ENCODE results near the gene EML5. TPM values are rescaled to one million over a fixed set of nuclear protein-coding genes. Genes with fewer than 3 reads are reported as not detected.
"Not testable (repeated sequence)": the region's sequence is repeated elsewhere in the genome, so short reads cannot be mapped to it uniquely, and the experiment has no call there.

The EML5 gene
- total and polyA plus RNA-seq, 3 experiments from 2014 or later = 0.86 to 3.6 (median 3.2) TPM

GRCh38 chr14:88789573-88789972, 3.2 kb downstream of the EML5 start:
- H3K4me1 Mint-ChIP-seq = peaks cover 19 to 31% (median 19%) of the 10 kb centered on the region in 3 donors
- H3K9me3 Mint-ChIP-seq; H3K27ac ChIP-seq (ENCODE audit: low read depth, low read length); CTCF ChIA-PET; DNase-seq; POLR2A ChIA-PET; H3K9me3 ChIP-seq (ENCODE audit: low read length); H3K27me3 ChIP-seq (ENCODE audit: insufficient read depth, low read length, poor library complexity, severe bottlenecking); H3K36me3 Mint-ChIP-seq; H3K36me3 ChIP-seq (ENCODE audit: insufficient read depth, low read length); H3K4me3 Mint-ChIP-seq; H3K27ac Mint-ChIP-seq; H3K4me3 ChIP-seq (ENCODE audit: low read length): not testable (repeated sequence)
- H3K4me1 ChIP-seq (ENCODE audit: insufficient read depth, low read length) = peaks cover 16% of the 10 kb centered on the region
- H3K27me3 Mint-ChIP-seq = peaks cover 10 to 11% of the 10 kb centered on the region in 2 donors

GRCh38 chr14:88786715-88787114, 6.0 kb downstream of the EML5 start:
- peaks cover 11 to 23% of the 10 kb centered on the region in 2 donors for H3K27me3 Mint-ChIP-seq

GRCh38 chr14:88785911-88786310, 6.8 kb downstream of the EML5 start:
- no peak overlapping the region for H3K27ac Mint-ChIP-seq

More at GRCh38 chr14:88786715-88787114, 6.0 kb downstream of the EML5 start:
- Mint-ChIP-seq H3K27ac (no peak overlapping the region), H3K36me3 (peaks cover under 1 to 17% (median 7%) of the 10 kb centered on the region in 3 donors), H3K9me3 (peaks cover 9 to 21% (median 17%) of the 10 kb centered on the region in 5 donors), H3K4me1 (peaks cover 13 to 21% (median 15%) of the 10 kb centered on the region in 3 donors), H3K4me3 (no peak overlapping the region)
- Histone ChIP-seq H3K36me3 (ENCODE audit: insufficient read depth, low read length) (no peaks in the 10 kb centered on the region), H3K27ac (ENCODE audit: low read depth, low read length) (no peak overlapping the region), H3K4me3 (ENCODE audit: low read length) (no peak overlapping the region), H3K27me3 (ENCODE audit: insufficient read depth, low read length, poor library complexity, severe bottlenecking) (no peaks in the 10 kb centered on the region), H3K4me1 (ENCODE audit: insufficient read depth, low read length) (peaks cover 7% of the 10 kb centered on the region), H3K9me3 (ENCODE audit: low read length) (no peaks in the 10 kb centered on the region)
- DNase-seq = no peak
- POLR2A ChIA-PET = no interaction called here
- CTCF ChIA-PET = no interaction called here

GRCh38 chr14:88775532-88775931, 17.2 kb downstream of the EML5 start:
- H3K27ac Mint-ChIP-seq = no peak overlapping the region
- peaks cover 1 to 6% of the 10 kb centered on the region in 2 donors for H3K27me3 Mint-ChIP-seq
- H3K9me3 ChIP-seq (ENCODE audit: low read length) = no peaks in the 10 kb centered on the region
- no peaks in the 10 kb centered on the region for H3K27me3 ChIP-seq (ENCODE audit: insufficient read depth, low read length, poor library complexity, severe bottlenecking)
- CTCF ChIA-PET = no interaction called here
- H3K4me1 Mint-ChIP-seq = no peaks in the 10 kb centered on the region
- H3K36me3 Mint-ChIP-seq = peaks cover 0 to 9% (median 3%) of the 10 kb centered on the region in 3 donors
- H3K27ac ChIP-seq (ENCODE audit: low read depth, low read length) = no peak overlapping the region
- no peak for DNase-seq
- H3K36me3 ChIP-seq (ENCODE audit: insufficient read depth, low read length) = no peaks in the 10 kb centered on the region
- H3K4me3 Mint-ChIP-seq = no peak overlapping the region
- POLR2A ChIA-PET = no interaction called here
- no peaks in the 10 kb centered on the region for H3K4me1 ChIP-seq (ENCODE audit: insufficient read depth, low read length)
- H3K9me3 Mint-ChIP-seq = peaks cover 0 to 2% (median 0%) of the 10 kb centered on the region in 5 donors
- H3K4me3 ChIP-seq (ENCODE audit: low read length) = no peak overlapping the region

More at GRCh38 chr14:88785911-88786310, 6.8 kb downstream of the EML5 start:
- H3K27me3 ChIP-seq (ENCODE audit: insufficient read depth, low read length, poor library complexity, severe bottlenecking) = no peaks in the 10 kb centered on the region
- H3K4me3 ChIP-seq (ENCODE audit: low read length) = no peak overlapping the region
- no peaks in the 10 kb centered on the region for H3K36me3 ChIP-seq (ENCODE audit: insufficient read depth, low read length)
- no peaks in the 10 kb centered on the region for H3K9me3 ChIP-seq (ENCODE audit: low read length)
- Mint-ChIP-seq H3K36me3 (peaks cover 0 to 22% (median 7%) of the 10 kb centered on the region in 3 donors), H3K4me3 (no peak overlapping the region), H3K9me3 (peaks cover 9 to 23% (median 18%) of the 10 kb centered on the region in 5 donors), H3K4me1 (peaks cover 5 to 13% (median 7%) of the 10 kb centered on the region in 3 donors), H3K27me3 (peaks cover 10 to 25% of the 10 kb centered on the region in 2 donors)
- ChIA-PET CTCF (interaction anchor here (1.1 kb wide), 1 partner anchor 82 kb away, joined by 3 read pairs; no protein-coding TSS in a partner anchor), POLR2A (no interaction called here)
- no peaks in the 10 kb centered on the region for H3K4me1 ChIP-seq (ENCODE audit: insufficient read depth, low read length)
- no peak overlapping the region for H3K27ac ChIP-seq (ENCODE audit: low read depth, low read length)
- no peak for DNase-seq

GRCh38 chr14:88770736-88771135, 22.0 kb downstream of the EML5 start:
- Histone ChIP-seq H3K27ac (ENCODE audit: low read depth, low read length) (no peak overlapping the region), H3K4me3 (ENCODE audit: low read length) (no peak overlapping the region), H3K9me3 (ENCODE audit: low read length) (peaks cover 10% of the 10 kb centered on the region), H3K4me1 (ENCODE audit: insufficient read depth, low read length) (no peaks in the 10 kb centered on the region), H3K36me3 (ENCODE audit: insufficient read depth, low read length) (no peaks in the 10 kb centered on the region), H3K27me3 (ENCODE audit: insufficient read depth, low read length, poor library complexity, severe bottlenecking) (no peaks in the 10 kb centered on the region)
- no peak overlapping the region for H3K27ac Mint-ChIP-seq
- DNase-seq = no peak
- no peaks in the 10 kb centered on the region for H3K27me3 Mint-ChIP-seq
- peaks cover 1 to 39% (median 4%) of the 10 kb centered on the region in 3 donors for H3K36me3 Mint-ChIP-seq
- POLR2A ChIA-PET = no interaction called here
- H3K4me1 Mint-ChIP-seq = no peaks in the 10 kb centered on the region
- CTCF ChIA-PET = no interaction called here
- H3K9me3 Mint-ChIP-seq = peaks cover 13 to 32% (median 28%) of the 10 kb centered on the region in 5 donors
- H3K4me3 Mint-ChIP-seq = no peak overlapping the region

GRCh38 chr14:88765130-88765529, 27.6 kb downstream of the EML5 start:
- POLR2A ChIA-PET = no interaction called here
- no peak for DNase-seq
- CTCF ChIA-PET = no interaction called here
- Histone ChIP-seq H3K9me3 (ENCODE audit: low read length) (peaks cover 10% of the 10 kb centered on the region), H3K27ac (ENCODE audit: low read depth, low read length) (no peak overlapping the region), H3K36me3 (ENCODE audit: insufficient read depth, low read length) (no peaks in the 10 kb centered on the region), H3K4me3 (ENCODE audit: low read length) (no peak overlapping the region), H3K27me3 (ENCODE audit: insufficient read depth, low read length, poor library complexity, severe bottlenecking) (no peaks in the 10 kb centered on the region), H3K4me1 (ENCODE audit: insufficient read depth, low read length) (no peaks in the 10 kb centered on the region)
- Mint-ChIP-seq H3K36me3 (peaks cover 1 to 60% (median 7%) of the 10 kb centered on the region in 3 donors), H3K4me3 (no peak overlapping the region), H3K9me3 (peaks cover 27 to 67% (median 38%) of the 10 kb centered on the region in 5 donors), H3K4me1 (no peaks in the 10 kb centered on the region), H3K27ac (no peak overlapping the region), H3K27me3 (peaks cover 3 to 5% of the 10 kb centered on the region in 2 donors)

- Mint-ChIP-seq H3K4me1 (no peaks in the 10 kb centered on the region), H3K9me3 (no peaks in the 10 kb centered on the region), H3K4me3 (no peak overlapping the region), H3K27ac (no peak overlapping the region), H3K36me3 (peaks cover 0 to 3% (median 2%) of the 10 kb centered on the region in 3 donors), H3K27me3 (no peaks in the 10 kb centered on the region)
- DNase-seq = no peak
- no peaks in the 10 kb centered on the region for H3K36me3 ChIP-seq (ENCODE audit: insufficient read depth, low read length)
- ChIA-PET POLR2A (interaction anchor here (0.6 kb wide), 1 partner anchor 48 kb away, joined by 3 read pairs; no protein-coding TSS in a partner anchor), CTCF (no interaction called here)
- H3K4me3 ChIP-seq (ENCODE audit: low read length) = no peak overlapping the region
- H3K9me3 ChIP-seq (ENCODE audit: low read length) = no peaks in the 10 kb centered on the region
- H3K27me3 ChIP-seq (ENCODE audit: insufficient read depth, low read length, poor library complexity, severe bottlenecking) = no peaks in the 10 kb centered on the region
- H3K27ac ChIP-seq (ENCODE audit: low read depth, low read length) = no peak overlapping the region
- no peaks in the 10 kb centered on the region for H3K4me1 ChIP-seq (ENCODE audit: insufficient read depth, low read length)
Measured at GRCh38 chr14:88753873-88754272, 38.9 kb downstream of the EML5 start.

- no peaks in the 10 kb centered on the region for H3K4me1 Mint-ChIP-seq
- peaks cover 0 to 3% (median 2%) of the 10 kb centered on the region in 3 donors for H3K36me3 Mint-ChIP-seq
- Histone ChIP-seq H3K9me3 (ENCODE audit: low read length) (no peaks in the 10 kb centered on the region), H3K36me3 (ENCODE audit: insufficient read depth, low read length) (no peaks in the 10 kb centered on the region), H3K4me3 (ENCODE audit: low read length) (no peak overlapping the region), H3K27ac (ENCODE audit: low read depth, low read length) (no peak overlapping the region), H3K27me3 (ENCODE audit: insufficient read depth, low read length, poor library complexity, severe bottlenecking) (no peaks in the 10 kb centered on the region), H3K4me1 (ENCODE audit: insufficient read depth, low read length) (no peaks in the 10 kb centered on the region)
- no peaks in the 10 kb centered on the region for H3K27me3 Mint-ChIP-seq
- no peak overlapping the region for H3K4me3 Mint-ChIP-seq
- POLR2A ChIA-PET = no interaction called here
- DNase-seq = no peak
- CTCF ChIA-PET = no interaction called here
- no peaks in the 10 kb centered on the region for H3K9me3 Mint-ChIP-seq
- H3K27ac Mint-ChIP-seq = no peak overlapping the region
Measured at GRCh38 chr14:88750945-88751344, 41.8 kb downstream of the EML5 start.
